ENCODE data around the gene ZNF90.

GRCh38 chr19:20165971-20166592 lies 88.3 kb downstream of the ZNF90 start:
- no peak for TF ChIP-seq EZH2 (IDR thresholded peaks at IDR 0.05; ENCODE audit: low read length)
- TF ChIP-seq, protein P1, sequence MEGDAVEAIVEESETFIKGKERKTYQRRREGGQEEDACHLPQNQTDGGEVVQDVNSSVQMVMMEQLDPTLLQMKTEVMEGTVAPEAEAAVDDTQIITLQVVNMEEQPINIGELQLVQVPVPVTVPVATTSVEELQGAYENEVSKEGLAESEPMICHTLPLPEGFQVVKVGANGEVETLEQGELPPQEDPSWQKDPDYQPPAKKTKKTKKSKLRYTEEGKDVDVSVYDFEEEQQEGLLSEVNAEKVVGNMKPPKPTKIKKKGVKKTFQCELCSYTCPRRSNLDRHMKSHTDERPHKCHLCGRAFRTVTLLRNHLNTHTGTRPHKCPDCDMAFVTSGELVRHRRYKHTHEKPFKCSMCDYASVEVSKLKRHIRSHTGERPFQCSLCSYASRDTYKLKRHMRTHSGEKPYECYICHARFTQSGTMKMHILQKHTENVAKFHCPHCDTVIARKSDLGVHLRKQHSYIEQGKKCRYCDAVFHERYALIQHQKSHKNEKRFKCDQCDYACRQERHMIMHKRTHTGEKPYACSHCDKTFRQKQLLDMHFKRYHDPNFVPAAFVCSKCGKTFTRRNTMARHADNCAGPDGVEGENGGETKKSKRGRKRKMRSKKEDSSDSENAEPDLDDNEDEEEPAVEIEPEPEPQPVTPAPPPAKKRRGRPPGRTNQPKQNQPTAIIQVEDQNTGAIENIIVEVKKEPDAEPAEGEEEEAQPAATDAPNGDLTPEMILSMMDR (optimal IDR thresholded peaks at IDR 0.05 in 1 of 3, IDR thresholded peaks at IDR 0.05 in 1 of 3, conservative IDR thresholded peaks at IDR 0.05 in 1 of 3; ENCODE audit: extremely low read depth in 1 of 3, insufficient read depth in 2 of 3, low read length in 3 of 3): no peak
